MM.1S (cell line): Measurements from ENCODE around the gene CDC25A.

Source experiments
- DNase-seq: peaks from one replicate; pipeline ENCODE4 v3.0.0-alpha.2; 2015
- H2AFZ ChIP-seq: fragments of 300-600 bp; sonication (generic); 2 replicates; pipeline ENCODE4 v1.6.0; 2016; ENCODE audit warnings: antibody characterized with exemption, low read length
- H3F3A ChIP-seq: fragments of 300-600 bp; sonication (generic); 2 replicates; pipeline ENCODE4 v1.6.1; 2016; ENCODE audit warnings: mild to moderate bottlenecking, antibody characterized with exemption, low read length, moderate library complexity, mixed read lengths; ENCODE audit not compliant: insufficient read depth
- H3K27ac ChIP-seq: fragments of 300-600 bp; sonication (generic); 2 replicates; pipeline ENCODE4 v1.5.1; 2016; ENCODE audit warnings: mild to moderate bottlenecking, low read length
- H3K27me3 ChIP-seq: fragments of 300-600 bp; sonication (generic); replicated peaks from 2 replicates; pipeline ENCODE4 v1.6.0; 2016; ENCODE audit warnings: low read length; ENCODE audit not compliant: insufficient read depth
- H3K36me3 ChIP-seq: fragments of 300-600 bp; sonication (generic); replicated peaks from 2 replicates; pipeline ENCODE4 v1.6.1; 2016; ENCODE audit warnings: mild to moderate bottlenecking, low read length, mixed read lengths; ENCODE audit not compliant: insufficient read depth
- H3K4me1 ChIP-seq: fragments of 300-600 bp; sonication (generic); 2 replicates; pipeline ENCODE4 v1.6.1; 2016; ENCODE audit warnings: low read length, mixed read lengths
- H3K4me2 ChIP-seq: fragments of 300-600 bp; sonication (generic); 2 replicates; pipeline ENCODE4 v1.6.0; 2016; ENCODE audit warnings: low read depth, low read length
- H3K4me3 ChIP-seq: fragments of 300-600 bp; sonication (generic); 2 replicates; pipeline ENCODE4 v1.5.1; 2016; ENCODE audit warnings: low read length, mixed read lengths
- H3K79me2 ChIP-seq: fragments of 300-600 bp; sonication (generic); 2 replicates; pipeline ENCODE4 v1.6.1; 2016; ENCODE audit warnings: mixed run types, low read length, mixed read lengths
- H3K9ac ChIP-seq: fragments of 300-600 bp; sonication (generic); 2 replicates; pipeline ENCODE4 v1.6.1; 2016; ENCODE audit warnings: low read length, mixed read lengths
- H3K9me2 ChIP-seq: fragments of 300-600 bp; sonication (generic); replicated peaks from 2 replicates; pipeline ENCODE4 v1.6.1; 2016; ENCODE audit warnings: mild to moderate bottlenecking, low read length, mixed read lengths; ENCODE audit not compliant: insufficient read depth
- H3K9me3 ChIP-seq: fragments of 300-600 bp; sonication (generic); replicated peaks from 2 replicates; pipeline ENCODE4 v1.6.1; 2016; ENCODE audit warnings: mild to moderate bottlenecking, low read length, mixed read lengths; ENCODE audit not compliant: insufficient read depth
- H4K20me1 ChIP-seq: fragments of 300-600 bp; sonication (generic); 2 replicates; pipeline ENCODE4 v1.6.1; 2016; ENCODE audit warnings: mild to moderate bottlenecking, low read length, moderate library complexity, mixed read lengths; ENCODE audit not compliant: insufficient read depth
- EZH2 ChIP-seq: fragments of 300-600 bp; sonication (generic); optimal IDR thresholded peaks from 2 replicates; pipeline ENCODE3; 2017; ENCODE audit warnings: low read depth, mild to moderate bottlenecking, antibody characterized with exemption, low read length, mixed read lengths
- EZH2phosphoT487 ChIP-seq: fragments of 300-600 bp; sonication (generic); IDR thresholded peaks from 2 replicates; pipeline ENCODE4 v1.6.1; 2018; ENCODE audit warnings: antibody characterized with exemption, low read length
- TF ChIP-seq, protein P1 (sequence below): fragments of 300-600 bp; sonication (generic); IDR thresholded peaks from 2 replicates; pipeline ENCODE4 v1.5.1; 2016; ENCODE audit warnings: antibody characterized with exemption, low read length, mixed read lengths

Gene CDC25A

DNA sequence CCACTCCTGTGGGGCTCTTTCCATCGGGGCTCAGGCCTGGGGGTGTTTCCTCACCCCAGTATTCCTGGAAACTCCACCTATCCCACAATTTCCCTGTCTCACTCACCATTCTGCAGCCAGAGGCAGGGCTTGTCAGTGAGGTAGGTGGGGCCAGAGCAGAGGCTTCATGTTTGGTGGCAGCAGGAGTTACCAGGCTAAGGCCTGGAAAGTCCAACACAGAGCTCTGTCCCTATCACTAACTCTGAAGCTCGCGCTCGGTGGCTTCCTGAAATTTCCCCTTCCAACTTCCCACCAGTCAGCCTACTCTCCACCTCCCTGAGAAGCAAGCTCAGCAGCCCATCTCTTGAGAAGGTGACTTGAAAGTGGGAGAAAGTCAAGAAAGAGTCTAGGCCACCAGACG lies 44.2 kb downstream of the CDC25A start:
- H3K27me3 ChIP-seq = no peaks in the 10 kb centered on the region
- H3K9me2 ChIP-seq = no peaks in the 10 kb centered on the region
- TF ChIP-seq, protein P1, sequence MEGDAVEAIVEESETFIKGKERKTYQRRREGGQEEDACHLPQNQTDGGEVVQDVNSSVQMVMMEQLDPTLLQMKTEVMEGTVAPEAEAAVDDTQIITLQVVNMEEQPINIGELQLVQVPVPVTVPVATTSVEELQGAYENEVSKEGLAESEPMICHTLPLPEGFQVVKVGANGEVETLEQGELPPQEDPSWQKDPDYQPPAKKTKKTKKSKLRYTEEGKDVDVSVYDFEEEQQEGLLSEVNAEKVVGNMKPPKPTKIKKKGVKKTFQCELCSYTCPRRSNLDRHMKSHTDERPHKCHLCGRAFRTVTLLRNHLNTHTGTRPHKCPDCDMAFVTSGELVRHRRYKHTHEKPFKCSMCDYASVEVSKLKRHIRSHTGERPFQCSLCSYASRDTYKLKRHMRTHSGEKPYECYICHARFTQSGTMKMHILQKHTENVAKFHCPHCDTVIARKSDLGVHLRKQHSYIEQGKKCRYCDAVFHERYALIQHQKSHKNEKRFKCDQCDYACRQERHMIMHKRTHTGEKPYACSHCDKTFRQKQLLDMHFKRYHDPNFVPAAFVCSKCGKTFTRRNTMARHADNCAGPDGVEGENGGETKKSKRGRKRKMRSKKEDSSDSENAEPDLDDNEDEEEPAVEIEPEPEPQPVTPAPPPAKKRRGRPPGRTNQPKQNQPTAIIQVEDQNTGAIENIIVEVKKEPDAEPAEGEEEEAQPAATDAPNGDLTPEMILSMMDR = no peak
- TF ChIP-seq EZH2 (no peak), EZH2phosphoT487 (no peak)
- no peak for DNase-seq
- peaks cover 7% of the 10 kb centered on the region for H3K4me1 ChIP-seq
- H3K4me2 ChIP-seq = no peak overlapping the region
- H3K4me3 ChIP-seq = no peak overlapping the region
- H3K9ac ChIP-seq = no peak overlapping the region
- H3K79me2 ChIP-seq = no peaks in the 10 kb centered on the region
- H3K36me3 ChIP-seq = no peaks in the 10 kb centered on the region
- H4K20me1 ChIP-seq = no peaks in the 10 kb centered on the region
- H2AFZ ChIP-seq = no peak overlapping the region
- H3K9me3 ChIP-seq = no peaks in the 10 kb centered on the region
- 0 out of 2 replicates have a peak, but pooled peaks cover 3% of the 10 kb centered on the region for H3F3A ChIP-seq
- no peak overlapping the region for H3K27ac ChIP-seq

DNA sequence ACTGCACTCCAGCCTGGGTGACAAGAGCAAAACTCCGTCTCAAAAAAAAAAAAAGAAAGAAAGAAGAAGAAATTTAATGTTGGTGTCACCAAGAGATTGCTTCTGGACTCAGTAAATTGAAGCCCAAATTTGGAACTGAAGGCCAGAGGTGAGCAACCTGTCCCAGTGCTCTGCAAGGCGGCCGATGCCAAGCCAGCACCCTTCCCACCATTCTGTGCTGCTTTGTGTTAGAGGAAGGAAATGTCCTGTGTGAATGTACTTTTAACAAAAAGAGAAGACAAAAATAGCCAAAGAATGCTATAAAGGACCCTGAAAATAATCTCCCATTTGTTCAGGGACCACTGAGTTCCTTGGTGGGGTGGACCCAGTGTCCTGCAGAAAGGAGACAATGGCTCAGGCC lies 44.6 kb downstream of the CDC25A start:
- DNase-seq = no peak
- Histone ChIP-seq H2AFZ (no peak overlapping the region), H3K9ac (no peak overlapping the region), H3F3A (0 out of 2 replicates have a peak, but pooled peaks cover 3% of the 10 kb centered on the region), H3K4me2 (no peak overlapping the region), H3K27me3 (no peaks in the 10 kb centered on the region), H3K27ac (no peak overlapping the region), H3K36me3 (no peaks in the 10 kb centered on the region), H4K20me1 (no peaks in the 10 kb centered on the region), H3K9me2 (no peaks in the 10 kb centered on the region), H3K4me1 (peaks cover 7% of the 10 kb centered on the region), H3K9me3 (no peaks in the 10 kb centered on the region), H3K79me2 (no peaks in the 10 kb centered on the region), H3K4me3 (no peak overlapping the region)
- TF ChIP-seq EZH2 (no peak), EZH2phosphoT487 (no peak)

DNA sequence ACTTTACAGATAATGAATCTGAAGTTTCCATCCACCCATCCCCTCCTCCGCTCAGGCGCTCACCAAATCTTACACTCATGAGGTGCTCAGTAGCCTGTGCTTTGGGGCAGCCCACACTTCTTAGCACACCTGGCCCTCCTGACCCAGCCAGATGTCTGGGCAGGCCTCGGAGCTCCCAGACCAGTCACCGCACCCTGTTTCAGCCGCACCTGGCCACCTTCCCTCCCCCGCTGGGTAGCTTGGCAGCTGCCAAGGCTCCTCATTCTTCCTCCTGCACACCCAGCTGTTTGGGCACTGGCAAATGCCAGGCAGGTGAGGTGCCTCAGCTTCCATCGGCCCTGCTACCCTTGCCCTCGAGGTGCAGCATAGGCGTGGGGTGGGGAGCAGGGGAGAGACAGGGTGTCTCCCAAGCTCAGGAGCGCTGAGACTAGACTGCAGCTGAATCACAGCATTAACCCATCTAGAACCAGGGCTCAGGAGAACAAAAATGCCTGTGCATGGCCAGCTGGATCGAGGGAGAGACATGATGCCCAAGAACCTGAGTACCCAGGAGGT lies 45.8 kb downstream of the CDC25A start:
- Histone ChIP-seq H3K36me3 (no peaks in the 10 kb centered on the region), H3K4me2 (peak overlapping the region; percentile 19; the same call in 1 of the 2 replicates), H3K79me2 (no peaks in the 10 kb centered on the region), H2AFZ (no peak overlapping the region), H4K20me1 (no peaks in the 10 kb centered on the region), H3K27me3 (no peaks in the 10 kb centered on the region), H3K27ac (no peak overlapping the region), H3K4me1 (peaks cover 7% of the 10 kb centered on the region), H3K4me3 (no peak overlapping the region), H3K9ac (no peak overlapping the region), H3K9me3 (no peaks in the 10 kb centered on the region), H3F3A (0 out of 2 replicates have a peak, but pooled peaks cover 3% of the 10 kb centered on the region), H3K9me2 (no peaks in the 10 kb centered on the region)
- DNase-seq = peak; percentile 79
- TF ChIP-seq EZH2phosphoT487 (no peak), EZH2 (no peak)
- TF ChIP-seq, protein P1 = no peak

DNA sequence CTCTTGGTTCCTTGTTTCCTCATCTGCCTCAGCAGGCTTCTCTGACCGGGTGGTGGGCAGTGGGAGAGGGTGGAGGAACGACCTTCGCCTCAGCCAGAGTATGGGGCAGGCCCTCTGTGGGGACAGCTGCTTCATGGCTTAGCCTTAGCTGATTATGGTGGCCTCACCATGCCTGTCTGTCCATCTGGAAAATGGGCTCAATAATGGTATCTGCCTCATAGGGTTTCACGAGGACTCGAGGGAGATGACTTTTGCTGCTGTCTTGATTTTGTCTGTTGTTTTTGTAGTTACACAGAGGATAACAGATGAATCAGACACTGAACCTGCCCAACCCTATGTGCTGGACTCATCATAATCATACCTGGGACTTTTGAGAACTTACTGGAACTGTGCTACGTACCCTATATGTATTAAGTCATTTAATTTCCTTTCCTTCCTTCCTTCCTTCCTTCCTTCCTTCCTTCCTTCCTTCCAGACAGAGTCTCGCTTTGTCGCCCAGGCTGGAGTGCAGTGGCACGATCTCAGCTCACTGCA lies 46.5 kb downstream of the CDC25A start:
- H3K36me3 ChIP-seq = no peaks in the 10 kb centered on the region
- DNase-seq = no peak
- H3K9me2 ChIP-seq = no peaks in the 10 kb centered on the region
- no peak overlapping the region for H3K4me3 ChIP-seq
- no peak overlapping the region for H3K4me2 ChIP-seq
- no peaks in the 10 kb centered on the region for H4K20me1 ChIP-seq
- H3K9ac ChIP-seq = no peak overlapping the region
- no peak overlapping the region for H3K27ac ChIP-seq
- H2AFZ ChIP-seq = no peak overlapping the region
- H3K79me2 ChIP-seq = no peaks in the 10 kb centered on the region
- TF ChIP-seq EZH2 (no peak), EZH2phosphoT487 (no peak)
- TF ChIP-seq, protein P1 = no peak
- no peaks in the 10 kb centered on the region for H3K9me3 ChIP-seq
- 0 out of 2 replicates have a peak, but pooled peaks cover 3% of the 10 kb centered on the region for H3F3A ChIP-seq
- H3K4me1 ChIP-seq = peaks cover 7% of the 10 kb centered on the region
- H3K27me3 ChIP-seq = no peaks in the 10 kb centered on the region
